ENCODE results near the gene GPC4.

DNA sequence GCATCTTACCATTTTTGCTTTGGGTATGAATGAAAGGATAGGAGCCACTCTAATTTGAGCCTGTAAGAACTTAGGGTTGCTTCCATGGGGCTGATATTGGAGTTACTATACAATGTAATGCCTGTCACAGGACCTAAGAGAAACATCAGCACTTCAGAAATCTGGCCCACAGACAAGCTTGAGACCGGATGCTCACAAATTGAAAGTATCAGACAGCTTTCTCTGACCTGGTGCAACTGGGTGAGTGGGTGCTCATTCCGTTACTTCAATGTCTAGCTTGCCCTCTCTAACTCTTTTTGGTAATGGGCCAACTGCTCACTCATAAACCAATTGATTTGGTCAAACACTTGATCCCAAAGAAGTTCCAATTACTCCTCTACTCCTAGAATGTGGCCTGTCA is 62.1 kb downstream of the GPC4 start:
- TF ChIP-seq, protein P1, sequence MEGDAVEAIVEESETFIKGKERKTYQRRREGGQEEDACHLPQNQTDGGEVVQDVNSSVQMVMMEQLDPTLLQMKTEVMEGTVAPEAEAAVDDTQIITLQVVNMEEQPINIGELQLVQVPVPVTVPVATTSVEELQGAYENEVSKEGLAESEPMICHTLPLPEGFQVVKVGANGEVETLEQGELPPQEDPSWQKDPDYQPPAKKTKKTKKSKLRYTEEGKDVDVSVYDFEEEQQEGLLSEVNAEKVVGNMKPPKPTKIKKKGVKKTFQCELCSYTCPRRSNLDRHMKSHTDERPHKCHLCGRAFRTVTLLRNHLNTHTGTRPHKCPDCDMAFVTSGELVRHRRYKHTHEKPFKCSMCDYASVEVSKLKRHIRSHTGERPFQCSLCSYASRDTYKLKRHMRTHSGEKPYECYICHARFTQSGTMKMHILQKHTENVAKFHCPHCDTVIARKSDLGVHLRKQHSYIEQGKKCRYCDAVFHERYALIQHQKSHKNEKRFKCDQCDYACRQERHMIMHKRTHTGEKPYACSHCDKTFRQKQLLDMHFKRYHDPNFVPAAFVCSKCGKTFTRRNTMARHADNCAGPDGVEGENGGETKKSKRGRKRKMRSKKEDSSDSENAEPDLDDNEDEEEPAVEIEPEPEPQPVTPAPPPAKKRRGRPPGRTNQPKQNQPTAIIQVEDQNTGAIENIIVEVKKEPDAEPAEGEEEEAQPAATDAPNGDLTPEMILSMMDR (IDR thresholded peaks at IDR 0.05; ENCODE audit: extremely low read depth in 1 of 2, insufficient read depth in 1 of 2, low read depth in 1 of 2, low read length in 2 of 2) = no peak
- TF ChIP-seq EZH2 (IDR thresholded peaks at IDR 0.05; ENCODE audit: borderline replicate concordance, low read depth, low read length, severe bottlenecking) (no peak), POLR2A (IDR thresholded peaks at IDR 0.05; ENCODE audit: low read depth, low read length) (no peak)

Measured in endothelial cell of umbilical vein (primary cell).